Stimulated activated memory B cell treated with anti-CD40 and anti-IgM and Interleukin-4, amounts not matched to agents 10 μg/mL and 1 μg/mL and 100 μg/mL, for 72 hours (primary cell): ENCODE data around the gene USP6.
A peak's percentile ranks its signal among the peaks of the same experiment; 100 is the strongest.
"Not testable (repeated sequence)": the region's sequence is repeated elsewhere in the genome, so short reads cannot be mapped to it uniquely, and the experiment has no call there.

Experiments used
- ATAC-seq: fragments of 150-1000 bp; cut with Tn5 transposase; 2 replicates; pipeline ENCODE4 v1.10.0; 2021
- H3K27ac Mint-ChIP-seq: one replicate; pipeline ENCODE4 v1.8.0; 2022; ENCODE audit warnings: mild to moderate bottlenecking, mixed read lengths
- H3K27me3 Mint-ChIP-seq: one replicate; pipeline ENCODE4 v1.8.0; 2022; ENCODE audit warnings: mixed read lengths
- H3K36me3 Mint-ChIP-seq: one replicate; pipeline ENCODE4 v1.8.0; 2022; ENCODE audit warnings: mixed read lengths
- H3K4me1 Mint-ChIP-seq: one replicate; pipeline ENCODE4 v1.8.0; 2022; ENCODE audit warnings: mixed read lengths
- H3K4me3 Mint-ChIP-seq: one replicate; pipeline ENCODE4 v1.8.0; 2022; ENCODE audit warnings: mild to moderate bottlenecking, moderate library complexity, mixed read lengths
- H3K9me3 Mint-ChIP-seq: one replicate; pipeline ENCODE4 v1.8.0; 2022; ENCODE audit warnings: mixed read lengths

The USP6 gene

DNA sequence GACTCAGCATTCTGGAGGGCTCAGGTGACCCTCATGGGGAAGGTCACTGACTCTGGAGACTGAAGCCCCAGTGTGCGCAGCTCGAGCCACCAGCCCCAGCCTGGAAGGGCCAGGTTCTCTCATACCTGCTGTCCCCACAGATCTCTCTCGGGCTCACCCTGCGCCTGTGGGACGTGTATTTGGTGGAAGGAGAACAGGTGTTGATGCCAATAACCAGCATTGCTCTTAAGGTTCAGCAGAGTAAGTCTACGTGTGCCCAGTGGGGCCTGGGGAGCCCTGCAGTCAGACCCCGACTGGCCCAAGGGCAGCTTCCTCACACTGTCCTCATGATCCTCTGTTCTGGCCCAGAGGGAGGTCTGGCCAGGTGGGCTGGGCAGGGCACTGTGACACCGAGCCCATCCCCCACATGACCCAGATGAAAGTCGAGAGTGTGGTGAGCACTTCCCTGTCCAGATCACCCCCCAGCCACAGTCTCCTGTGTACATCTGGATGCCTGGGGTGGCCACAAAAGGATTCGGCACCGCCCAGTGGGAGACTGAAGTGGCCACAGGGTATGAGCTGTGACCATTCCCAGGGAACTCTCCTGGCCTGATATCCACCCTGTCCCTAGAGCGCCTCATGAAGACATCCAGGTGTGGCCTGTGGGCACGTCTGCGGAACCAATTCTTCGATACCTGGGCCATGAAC, 21.8 kb downstream of the USP6 start:
- not testable (repeated sequence) for H3K9me3 Mint-ChIP-seq, H3K4me1 Mint-ChIP-seq, H3K4me3 Mint-ChIP-seq, ATAC-seq, H3K36me3 Mint-ChIP-seq, H3K27ac Mint-ChIP-seq
- H3K27me3 Mint-ChIP-seq = peaks cover 17% of the 10 kb centered on the region

DNA sequence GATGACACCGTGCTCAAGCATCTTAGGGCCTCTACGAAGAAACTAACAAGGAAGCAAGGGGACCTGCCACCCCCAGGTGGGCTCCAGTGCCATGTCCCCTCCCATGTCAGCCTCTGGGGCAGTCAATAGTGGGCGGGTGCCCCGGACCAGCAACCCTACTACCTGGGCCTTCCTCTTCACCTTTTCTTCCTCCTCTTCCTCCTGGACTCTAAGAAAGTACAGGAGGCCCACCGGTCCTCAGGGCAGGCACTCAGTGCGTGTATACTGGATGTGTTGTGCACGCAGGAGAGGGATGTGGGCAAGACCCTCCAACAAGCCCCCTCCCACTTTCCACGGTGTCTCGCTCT, 22.3 kb downstream of the USP6 start:
- H3K36me3 Mint-ChIP-seq, ATAC-seq, H3K4me3 Mint-ChIP-seq, H3K9me3 Mint-ChIP-seq, H3K27ac Mint-ChIP-seq, H3K4me1 Mint-ChIP-seq: not testable (repeated sequence)
- peaks cover 14% of the 10 kb centered on the region for H3K27me3 Mint-ChIP-seq

DNA sequence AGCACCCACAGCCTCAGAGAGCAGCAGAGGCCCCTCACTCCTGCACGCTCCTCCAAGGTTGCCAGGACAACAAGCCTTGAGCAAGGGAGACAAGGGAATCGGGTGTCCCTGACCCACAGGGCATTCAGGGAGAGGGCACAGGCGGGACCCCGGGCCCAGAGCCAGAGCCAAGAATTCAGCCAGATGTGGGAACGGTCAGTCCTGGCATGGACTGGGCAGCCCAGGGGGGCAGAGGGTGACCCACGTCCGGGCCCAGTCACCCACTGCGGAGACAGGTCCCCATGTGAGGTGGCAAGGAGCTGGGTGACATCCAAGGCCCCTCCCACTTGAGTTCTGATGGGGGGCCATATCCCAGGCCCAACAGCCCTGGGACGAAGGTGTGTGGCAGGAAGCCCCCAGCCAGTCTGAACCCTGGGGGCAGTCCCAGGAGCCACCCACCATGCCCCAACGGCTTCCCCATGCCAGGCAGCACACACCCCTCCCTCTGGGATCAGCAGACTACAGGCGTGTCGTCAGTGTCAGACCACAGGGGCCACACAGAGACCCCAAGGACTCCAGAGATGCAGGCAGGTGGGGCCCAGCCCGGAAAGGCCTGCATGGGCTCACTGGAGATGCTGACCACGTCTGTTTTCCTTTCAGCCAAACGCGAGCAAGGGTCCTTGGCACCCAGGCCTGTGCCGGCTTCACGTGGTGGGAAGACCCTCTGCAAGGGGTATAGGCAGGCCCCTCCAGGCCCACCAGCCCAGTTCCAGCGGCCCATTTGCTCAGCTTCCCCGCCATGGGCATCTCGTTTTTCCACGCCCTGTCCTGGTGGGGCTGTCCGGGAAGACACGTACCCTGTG, 23.0 kb downstream of the USP6 start:
- H3K27ac Mint-ChIP-seq = no peak overlapping the region
- no peak overlapping the region for H3K4me3 Mint-ChIP-seq
- no peaks in the 10 kb centered on the region for H3K36me3 Mint-ChIP-seq
- H3K27me3 Mint-ChIP-seq = peaks cover 14% of the 10 kb centered on the region
- ATAC-seq = no peak
- no peaks in the 10 kb centered on the region for H3K9me3 Mint-ChIP-seq
- H3K4me1 Mint-ChIP-seq = peaks cover 6% of the 10 kb centered on the region

DNA sequence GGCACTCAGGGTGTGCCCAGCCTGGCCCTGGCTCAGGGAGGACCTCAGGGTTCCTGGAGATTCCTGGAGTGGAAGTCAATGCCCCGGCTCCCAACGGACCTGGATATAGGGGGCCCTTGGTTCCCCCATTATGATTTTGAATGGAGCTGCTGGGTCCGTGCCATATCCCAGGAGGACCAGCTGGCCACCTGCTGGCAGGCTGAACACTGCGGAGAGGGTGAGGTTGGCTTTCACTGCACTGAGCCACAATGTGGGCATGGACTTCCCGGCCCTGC, 23.6 kb downstream of the USP6 start:
- peaks cover 14% of the 10 kb centered on the region for H3K27me3 Mint-ChIP-seq
- H3K27ac Mint-ChIP-seq = no peak overlapping the region
- H3K36me3 Mint-ChIP-seq = no peaks in the 10 kb centered on the region
- no peak for ATAC-seq
- H3K4me3 Mint-ChIP-seq = no peak overlapping the region
- H3K9me3 Mint-ChIP-seq = no peaks in the 10 kb centered on the region
- peaks cover 6% of the 10 kb centered on the region for H3K4me1 Mint-ChIP-seq

DNA sequence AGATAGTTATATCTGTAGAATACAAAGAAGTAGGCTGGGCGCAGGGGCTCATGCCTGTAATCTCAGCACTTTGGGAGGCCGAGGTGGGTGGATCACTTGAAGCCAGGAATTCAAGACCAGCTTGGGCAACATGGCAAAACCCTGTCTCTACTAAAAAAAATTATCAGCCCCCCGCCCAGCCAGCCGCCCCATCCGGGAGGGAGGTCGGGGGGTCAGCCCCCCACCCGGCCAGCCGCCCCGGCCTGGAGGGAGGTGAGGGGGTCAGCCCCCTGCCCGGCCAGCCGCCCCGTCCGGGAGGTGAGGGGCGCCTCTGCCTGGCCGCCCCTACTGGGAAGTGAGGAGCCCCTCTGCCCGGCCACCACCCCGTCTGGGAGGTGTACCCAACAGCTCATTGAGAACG, 27.0 kb downstream of the USP6 start:
- not testable (repeated sequence) for H3K4me1 Mint-ChIP-seq, H3K9me3 Mint-ChIP-seq, H3K27me3 Mint-ChIP-seq, H3K36me3 Mint-ChIP-seq, ATAC-seq, H3K4me3 Mint-ChIP-seq, H3K27ac Mint-ChIP-seq

DNA sequence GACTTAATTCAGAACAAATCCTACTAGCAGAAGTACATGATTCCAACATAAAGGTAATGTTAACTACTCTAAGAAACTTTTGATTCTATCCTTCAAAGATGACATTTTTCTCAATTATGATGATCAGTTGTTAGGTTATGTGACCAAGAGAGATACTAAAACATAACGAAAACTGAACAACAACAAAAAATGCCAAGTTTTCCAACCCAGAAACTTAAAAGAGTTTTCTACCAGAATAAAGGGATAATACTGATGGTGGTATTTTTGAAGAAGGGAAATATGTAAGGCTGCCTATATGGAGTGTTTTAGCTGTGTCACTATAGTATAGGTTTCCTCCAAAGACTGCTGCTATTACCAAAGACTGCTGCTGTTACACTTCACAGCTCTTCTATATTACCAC, 30.3 kb downstream of the USP6 start:
- not testable (repeated sequence) for H3K4me3 Mint-ChIP-seq, ATAC-seq, H3K27me3 Mint-ChIP-seq, H3K9me3 Mint-ChIP-seq, H3K36me3 Mint-ChIP-seq, H3K4me1 Mint-ChIP-seq, H3K27ac Mint-ChIP-seq

DNA sequence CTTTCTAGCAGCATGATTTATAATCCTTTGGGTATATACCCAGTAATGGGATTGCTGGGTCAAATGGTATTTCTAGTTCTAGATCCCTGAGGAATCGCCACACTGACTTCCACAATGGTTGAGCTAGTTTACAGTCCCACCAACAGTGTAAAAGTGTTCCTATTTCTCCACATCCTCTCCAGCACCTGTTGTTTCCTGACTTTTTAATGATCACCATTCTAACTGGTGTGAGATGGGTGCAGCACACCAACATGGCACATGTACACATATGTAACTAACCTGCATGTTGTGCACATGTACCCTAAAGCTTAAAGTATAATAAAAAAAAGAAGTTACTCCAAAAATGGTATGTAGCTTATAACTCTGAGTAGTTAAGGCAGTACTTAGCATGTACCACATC, 44.9 kb downstream of the USP6 start:
- H3K36me3 Mint-ChIP-seq, ATAC-seq, H3K9me3 Mint-ChIP-seq, H3K4me1 Mint-ChIP-seq, H3K27ac Mint-ChIP-seq, H3K4me3 Mint-ChIP-seq: not testable (repeated sequence)
- H3K27me3 Mint-ChIP-seq = peaks cover 16% of the 10 kb centered on the region

DNA sequence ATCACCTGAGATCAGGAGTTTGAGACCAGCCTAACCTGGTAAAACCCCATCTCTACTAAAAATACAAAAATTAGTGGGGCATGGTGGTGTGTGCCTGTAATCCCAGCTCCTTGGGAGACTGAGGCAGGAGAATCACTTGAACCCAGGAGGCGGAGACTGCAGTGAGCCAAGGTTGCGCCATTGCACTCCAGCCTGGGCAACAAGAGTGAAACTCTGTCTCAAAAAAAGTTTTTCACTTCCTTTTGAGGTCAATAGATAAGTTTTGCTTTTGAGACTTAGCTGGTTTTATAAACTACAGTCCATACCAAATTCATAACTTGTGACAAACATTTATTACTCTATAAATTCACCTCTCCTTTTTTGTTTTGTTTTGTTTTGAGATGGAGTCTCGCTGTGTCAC, 46.0 kb downstream of the USP6 start:
- H3K9me3 Mint-ChIP-seq, ATAC-seq, H3K36me3 Mint-ChIP-seq: not testable (repeated sequence)

DNA sequence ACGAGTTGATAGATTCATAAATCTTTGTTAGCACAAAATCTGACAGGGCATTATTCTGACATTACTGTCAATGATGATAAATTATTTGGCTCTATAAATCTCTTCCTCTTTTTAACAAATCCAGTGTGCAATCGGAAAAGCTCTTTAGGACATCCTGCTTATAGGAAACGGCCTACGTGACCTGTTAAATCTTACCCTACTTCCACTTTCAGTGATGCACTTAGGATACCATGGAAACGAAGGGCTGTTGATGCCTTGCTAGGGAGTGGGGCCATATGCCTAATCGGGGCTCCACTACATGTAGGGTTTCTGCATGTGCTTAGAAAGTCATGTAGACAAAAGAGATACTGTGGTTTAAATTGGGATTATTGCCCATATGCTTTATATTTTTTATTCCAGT, 48.6 kb downstream of the USP6 start:
- no peaks in the 10 kb centered on the region for H3K9me3 Mint-ChIP-seq
- H3K4me1 Mint-ChIP-seq = peaks cover 15% of the 10 kb centered on the region
- no peaks in the 10 kb centered on the region for H3K27me3 Mint-ChIP-seq
- ATAC-seq = no peak
- H3K27ac Mint-ChIP-seq = no peak overlapping the region
- H3K4me3 Mint-ChIP-seq = no peak overlapping the region
- no peaks in the 10 kb centered on the region for H3K36me3 Mint-ChIP-seq

More for the DNA sequence above, 46.0 kb downstream of the USP6 start:
- H3K27me3 Mint-ChIP-seq = peaks cover 16% of the 10 kb centered on the region
- H3K4me3 Mint-ChIP-seq, H3K27ac Mint-ChIP-seq: not testable (repeated sequence)
- H3K4me1 Mint-ChIP-seq = peaks cover 12% of the 10 kb centered on the region

DNA sequence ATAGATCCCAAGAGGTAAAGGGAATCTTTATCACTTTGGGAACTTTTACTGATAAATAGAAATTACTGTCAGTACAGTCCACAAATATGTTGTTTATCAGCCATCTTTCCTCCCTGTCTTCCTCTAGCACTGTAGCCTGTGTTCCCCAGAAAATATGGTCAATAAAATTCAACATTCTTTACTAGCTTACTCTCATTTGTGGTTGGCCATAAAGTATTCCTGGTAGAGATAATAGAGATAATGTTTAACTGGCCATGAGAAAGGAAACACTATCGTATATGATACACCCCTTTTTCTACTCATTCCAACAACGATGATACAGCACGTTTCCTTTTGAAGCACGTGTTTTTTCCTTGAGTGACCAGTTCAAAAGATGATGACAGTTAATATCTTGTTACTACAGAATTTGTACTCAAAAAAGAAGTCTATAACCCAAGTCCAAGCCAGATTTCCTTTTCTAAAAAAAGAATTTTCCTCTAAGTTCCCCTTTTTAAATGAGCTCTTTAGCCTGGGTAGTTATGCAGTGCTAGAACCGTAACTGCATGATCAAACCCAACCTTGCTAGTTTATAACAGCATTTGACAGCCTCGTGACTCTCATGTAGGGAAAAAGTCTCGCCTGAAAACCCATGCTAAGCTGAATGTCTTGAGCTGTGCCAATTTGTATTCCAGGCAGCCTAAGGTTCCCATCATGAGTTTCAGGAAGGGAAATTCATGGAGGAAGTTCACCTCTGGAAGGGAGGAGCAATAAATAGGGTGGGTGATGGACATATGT, 50.1 kb downstream of the USP6 start:
- not testable (repeated sequence) for H3K9me3 Mint-ChIP-seq, H3K27me3 Mint-ChIP-seq, H3K4me3 Mint-ChIP-seq, ATAC-seq, H3K36me3 Mint-ChIP-seq
- peaks cover 15% of the 10 kb centered on the region for H3K4me1 Mint-ChIP-seq
- H3K27ac Mint-ChIP-seq = peak overlapping the region; percentile 23

DNA sequence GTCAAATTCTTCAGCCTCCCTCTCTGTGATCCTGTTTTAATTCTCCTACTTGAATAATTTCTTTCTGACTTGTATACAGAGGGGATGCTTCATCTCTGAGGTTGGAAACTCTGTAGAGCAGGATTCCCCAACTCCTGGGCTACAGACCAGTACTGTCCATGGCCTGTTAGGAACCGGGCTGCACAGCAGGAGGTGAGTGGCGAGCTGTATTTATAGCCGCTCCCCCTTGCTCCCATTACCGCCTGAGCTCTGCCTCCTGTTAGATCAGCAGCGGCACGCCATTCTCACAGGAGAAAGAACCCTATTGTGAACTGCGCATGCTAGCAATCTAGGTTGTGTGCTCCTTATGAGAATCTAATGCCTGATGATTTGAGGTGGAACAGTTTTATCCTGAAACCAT, 59.2 kb downstream of the USP6 start:
- H3K9me3 Mint-ChIP-seq, H3K4me1 Mint-ChIP-seq, H3K27ac Mint-ChIP-seq, H3K4me3 Mint-ChIP-seq, H3K27me3 Mint-ChIP-seq, ATAC-seq: not testable (repeated sequence)
- H3K36me3 Mint-ChIP-seq = peaks cover 29% of the 10 kb centered on the region

DNA sequence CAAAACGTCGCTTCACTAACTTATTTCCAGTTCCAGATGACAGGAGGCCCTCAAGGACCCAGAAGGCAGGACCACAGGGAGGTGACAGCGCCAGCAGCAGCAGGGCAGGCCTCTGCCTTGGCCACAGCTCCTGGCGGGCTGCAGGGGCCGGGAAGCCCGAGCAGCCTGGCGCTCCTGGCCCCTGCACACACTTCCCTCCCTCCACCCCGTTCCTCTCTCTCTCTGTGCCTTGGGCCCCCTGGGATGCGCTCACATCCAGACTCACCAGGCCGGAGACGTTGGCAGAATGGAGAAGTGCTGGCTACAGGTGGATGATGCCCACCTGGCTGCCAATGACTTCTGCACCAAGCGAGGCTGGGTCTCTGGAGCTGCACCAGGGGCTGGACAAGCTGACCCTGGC, 63.2 kb downstream of the USP6 start:
- H3K4me1 Mint-ChIP-seq = no peaks in the 10 kb centered on the region
- H3K36me3 Mint-ChIP-seq = peaks cover 47% of the 10 kb centered on the region
- no peaks in the 10 kb centered on the region for H3K27me3 Mint-ChIP-seq
- no peak for ATAC-seq
- no peak overlapping the region for H3K27ac Mint-ChIP-seq
- peaks cover 18% of the 10 kb centered on the region for H3K9me3 Mint-ChIP-seq
- H3K4me3 Mint-ChIP-seq = no peak overlapping the region

DNA sequence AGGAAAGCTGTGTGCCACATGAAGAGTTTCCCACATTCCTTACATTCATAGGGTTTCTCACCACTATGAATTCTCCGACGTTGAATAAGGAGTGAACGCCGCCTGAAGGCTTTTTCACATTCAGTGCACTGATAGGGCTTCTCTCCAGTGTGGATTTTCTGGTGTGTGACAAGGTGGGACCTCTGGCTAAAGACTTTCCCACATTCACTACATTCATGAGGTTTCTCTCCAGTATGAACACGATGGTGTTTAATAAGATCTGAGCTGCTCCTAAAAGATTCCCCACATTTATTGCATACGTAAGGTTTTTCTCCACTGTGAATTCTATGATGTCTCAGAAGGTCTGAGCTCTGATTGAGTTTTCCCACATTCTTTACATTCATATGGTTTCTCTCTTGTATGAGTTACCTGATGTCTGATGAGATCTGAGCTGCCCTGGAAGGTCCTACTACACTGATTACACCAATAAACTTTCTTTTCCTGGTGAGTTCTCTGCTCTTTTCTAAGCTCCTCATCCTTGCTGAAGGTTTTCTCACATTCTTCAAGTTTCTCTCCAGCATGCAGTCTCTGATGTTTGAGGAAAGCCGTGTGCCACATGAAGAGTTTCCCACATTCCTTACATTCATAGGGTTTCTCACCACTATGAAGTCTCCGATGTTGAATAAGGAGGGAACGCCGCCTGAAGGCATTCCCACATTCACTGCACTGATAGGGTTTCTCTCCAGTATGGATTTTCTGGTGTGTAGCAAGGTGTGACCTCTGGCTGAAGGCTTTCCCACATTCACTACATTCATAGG, 65.9 kb downstream of the USP6 start:
- peaks cover 24% of the 10 kb centered on the region for H3K9me3 Mint-ChIP-seq
- H3K4me1 Mint-ChIP-seq = no peaks in the 10 kb centered on the region
- peak overlapping the region; percentile 12 for H3K4me3 Mint-ChIP-seq
- peaks cover 50% of the 10 kb centered on the region for H3K36me3 Mint-ChIP-seq
- H3K27ac Mint-ChIP-seq = no peak overlapping the region
- ATAC-seq = no peak
- H3K27me3 Mint-ChIP-seq = no peaks in the 10 kb centered on the region

DNA sequence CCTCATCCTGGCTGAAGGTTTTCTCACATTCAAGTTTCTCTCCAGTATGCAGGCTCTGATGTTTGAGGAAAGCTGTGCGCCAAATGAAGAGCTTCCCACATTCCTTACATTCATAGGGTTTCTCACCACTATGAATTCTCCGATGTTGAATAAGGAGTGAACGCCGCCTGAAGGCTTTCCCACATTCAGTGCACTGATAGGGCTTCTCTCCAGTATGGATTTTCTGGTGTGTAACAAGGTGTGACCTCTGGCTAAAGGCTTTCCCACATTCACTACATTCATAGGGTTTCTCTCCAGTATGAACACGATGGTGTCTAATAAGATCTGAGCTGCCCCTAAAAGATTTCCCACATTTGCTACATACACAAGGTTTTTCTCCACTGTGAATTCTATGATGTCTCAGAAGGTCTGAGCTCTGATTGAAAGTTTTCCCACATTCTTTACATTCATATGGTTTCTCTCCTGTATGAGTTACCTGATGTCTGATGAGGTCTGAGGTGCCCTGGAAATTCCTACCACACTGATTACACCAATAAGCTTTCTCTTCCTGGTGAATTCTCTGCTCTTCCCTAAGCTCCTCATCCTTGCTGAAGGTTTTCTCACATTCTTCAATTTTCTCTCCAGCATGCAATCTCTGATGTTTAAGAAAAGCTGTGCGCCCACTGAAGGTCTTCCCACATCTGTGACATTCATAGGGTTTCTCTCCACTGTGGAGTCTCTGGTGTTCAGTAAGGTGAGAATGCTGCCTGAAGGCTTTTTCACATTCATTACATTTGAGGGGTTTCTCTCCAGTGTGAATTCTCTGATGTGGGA, 67.0 kb downstream of the USP6 start:
- Mint-ChIP-seq H3K4me3 (no peak overlapping the region), H3K4me1 (no peaks in the 10 kb centered on the region), H3K9me3 (peaks cover 28% of the 10 kb centered on the region), H3K27me3 (no peaks in the 10 kb centered on the region), H3K27ac (no peak overlapping the region), H3K36me3 (peaks cover 58% of the 10 kb centered on the region)
- no peak for ATAC-seq

DNA sequence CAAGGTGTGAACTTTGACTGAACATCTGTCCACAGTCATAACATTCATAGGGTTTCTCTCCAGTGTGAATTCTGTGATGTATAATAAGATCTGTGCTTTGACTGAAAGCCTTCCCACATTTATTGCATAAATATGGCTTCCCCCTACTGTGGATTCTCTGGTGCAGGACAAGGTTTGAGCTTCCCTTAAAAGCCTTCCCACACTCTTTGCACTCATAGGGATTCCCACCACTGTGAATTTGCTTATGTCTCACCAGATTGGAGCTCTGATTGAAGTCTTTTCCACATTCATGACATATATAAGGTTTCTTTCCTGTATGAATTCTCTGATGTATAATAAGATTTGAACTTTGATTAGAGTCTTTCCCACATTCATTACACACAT, 67.6 kb downstream of the USP6 start:
- ATAC-seq = no peak
- Mint-ChIP-seq H3K9me3 (peaks cover 30% of the 10 kb centered on the region), H3K4me1 (no peaks in the 10 kb centered on the region), H3K27ac (no peak overlapping the region), H3K4me3 (no peak overlapping the region), H3K27me3 (no peaks in the 10 kb centered on the region), H3K36me3 (peaks cover 64% of the 10 kb centered on the region)
